ENCODE data around the gene REXO2.

GRCh38 chr11:114440121-114440860 lies 1.0 kb downstream of the REXO2 start:
- TF ChIP-seq EP300 (IDR thresholded peaks at IDR 0.05) (no peak), CTCF (IDR thresholded peaks at IDR 0.05) (no peak), POLR2AphosphoS5 (IDR thresholded peaks at IDR 0.05) (no peak)
